GM12892 (cell line): ENCODE measurements around the gene DCX.

Experiments
- DNase-seq: peaks from one replicate; pipeline ENCODE4 v3.0.0; 2011; ENCODE audit not compliant: insufficient read length
- FAIRE-seq: peaks from 2 replicates; lab custom pipeline; 2011; peaks lifted over from hg19 to GRCh38; lab: Jason Lieb, UNC
- POLR2A ChIP-seq: IDR thresholded peaks from 2 replicates; pipeline ENCODE4 v1.6.1; 2011; ENCODE audit warnings: low read depth, low read length, control low read depth
- POLR2AphosphoS5 ChIP-seq: IDR thresholded peaks from 2 replicates; pipeline ENCODE4 v1.6.1; 2011; ENCODE audit warnings: low read depth, low read length, control low read depth
- TAF1 ChIP-seq: IDR thresholded peaks from 2 replicates; pipeline ENCODE4 v1.6.1; 2011; ENCODE audit warnings: low read depth, mild to moderate bottlenecking, control low read depth, low read length, borderline replicate concordance

DCX gene

DNA sequence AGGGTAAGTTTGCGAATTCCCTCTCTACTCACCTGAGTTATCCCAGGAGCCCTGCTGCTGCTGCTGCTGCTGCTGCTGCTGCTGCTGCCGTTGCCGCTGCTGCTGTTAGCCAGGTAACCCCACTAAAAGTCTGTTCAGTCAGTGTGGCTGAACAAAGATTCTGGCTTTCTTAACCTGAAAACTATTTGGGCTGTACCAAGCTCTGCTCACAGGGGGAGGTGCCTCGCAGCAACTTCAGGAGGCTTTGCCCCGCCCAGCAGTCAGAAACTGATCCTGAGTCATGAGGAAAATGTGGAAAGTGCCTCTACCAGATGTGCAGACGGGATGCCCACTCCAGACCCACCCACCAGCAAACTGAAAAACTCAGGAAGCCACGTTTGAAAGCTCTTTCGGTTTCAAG, 141.7 kb downstream of the DCX start, which contains the start of gene CAPN6:
TSS of gene CAPN6 (minus strand) at position 145 of the 400 bp plus-strand sequence. CDS start 6,547 bp downstream, outside the sequence.
- no peak for DNase-seq
- TF ChIP-seq POLR2A (no peak), TAF1 (no peak), POLR2AphosphoS5 (no peak)
- no peak for FAIRE-seq

DNA sequence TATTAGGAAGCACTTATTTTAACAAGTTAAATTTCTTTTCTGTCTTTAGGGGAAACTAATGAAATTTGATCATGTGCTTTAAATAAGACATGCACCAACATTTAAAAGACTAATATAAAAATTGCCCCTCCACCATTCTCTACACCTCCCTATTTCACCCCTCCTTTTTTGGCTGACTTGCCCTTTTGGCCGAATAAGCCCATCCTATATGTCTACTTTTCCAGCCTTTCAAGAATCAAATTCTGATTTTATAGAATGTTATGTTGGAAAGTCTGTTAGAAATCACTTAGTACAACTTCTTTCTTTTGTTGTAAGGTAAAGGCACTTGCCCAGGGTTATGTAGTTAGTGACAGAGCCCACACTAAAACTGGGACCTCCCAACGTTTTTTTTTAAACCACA, 143.5 kb downstream of the DCX start:
- TF ChIP-seq POLR2A: no peak
- TF ChIP-seq POLR2AphosphoS5: no peak
- TF ChIP-seq TAF1: no peak
- FAIRE-seq (no peak), DNase-seq (no peak)

- no peak for DNase-seq
- TF ChIP-seq TAF1: no peak
- no peak for TF ChIP-seq POLR2AphosphoS5
- TF ChIP-seq POLR2A: no peak
- FAIRE-seq: no peak
Observed at GRCh38 chrX:111265486-111265885, 146.5 kb downstream of the DCX start.

DNA sequence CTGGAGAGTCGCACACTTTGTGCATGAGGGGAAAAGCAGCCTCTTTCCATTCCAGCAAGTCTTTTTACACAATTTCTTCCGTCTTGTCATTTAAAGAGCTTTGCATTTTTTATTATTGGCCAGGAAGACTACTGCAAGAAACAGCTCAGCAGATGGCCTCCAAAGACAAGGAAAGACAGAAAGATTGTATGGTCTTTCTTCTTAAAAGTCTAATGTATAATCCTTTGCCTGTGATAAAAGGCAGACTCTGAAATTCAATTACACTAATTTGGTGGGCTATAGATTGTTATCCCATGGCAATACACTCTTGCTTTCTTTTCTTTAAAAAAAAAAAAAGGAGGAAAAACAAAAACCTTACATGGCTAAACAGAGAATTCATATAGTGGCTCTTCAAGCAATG, 147.6 kb downstream of the DCX start:
- TF ChIP-seq TAF1 (no peak), POLR2AphosphoS5 (no peak), POLR2A (no peak)
- FAIRE-seq (no peak), DNase-seq (no peak)

DNA sequence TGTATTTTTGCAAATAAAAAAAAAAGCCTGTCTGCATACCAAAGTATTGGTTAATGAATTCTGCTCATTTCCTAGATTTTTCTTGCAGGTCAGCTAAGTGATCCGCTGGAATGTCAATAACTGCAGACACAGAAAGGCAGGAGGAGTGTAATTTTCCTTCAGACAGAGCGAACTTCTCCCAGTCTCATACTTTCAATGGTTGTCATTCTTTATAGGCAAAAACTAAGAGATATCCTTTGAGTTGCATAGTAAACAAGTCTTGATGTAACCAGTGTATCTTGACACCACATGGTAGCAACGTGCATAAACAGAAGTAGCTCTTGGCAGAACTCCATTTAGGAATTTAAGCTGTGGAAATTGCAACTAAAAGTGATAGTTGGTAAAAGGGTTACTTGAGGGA, 149.9 kb downstream of the DCX start:
- FAIRE-seq (no peak), DNase-seq (no peak)

GRCh38 chrX:111260451-111260850, 151.5 kb downstream of the DCX start:
- FAIRE-seq: no peak
- no peak for TF ChIP-seq POLR2AphosphoS5
- TF ChIP-seq POLR2A: no peak
- no peak for TF ChIP-seq TAF1
- DNase-seq: no peak

More for the DNA sequence above, 149.9 kb downstream of the DCX start:
- TF ChIP-seq POLR2AphosphoS5: no peak
- TF ChIP-seq TAF1: no peak
- TF ChIP-seq POLR2A: no peak

DNA sequence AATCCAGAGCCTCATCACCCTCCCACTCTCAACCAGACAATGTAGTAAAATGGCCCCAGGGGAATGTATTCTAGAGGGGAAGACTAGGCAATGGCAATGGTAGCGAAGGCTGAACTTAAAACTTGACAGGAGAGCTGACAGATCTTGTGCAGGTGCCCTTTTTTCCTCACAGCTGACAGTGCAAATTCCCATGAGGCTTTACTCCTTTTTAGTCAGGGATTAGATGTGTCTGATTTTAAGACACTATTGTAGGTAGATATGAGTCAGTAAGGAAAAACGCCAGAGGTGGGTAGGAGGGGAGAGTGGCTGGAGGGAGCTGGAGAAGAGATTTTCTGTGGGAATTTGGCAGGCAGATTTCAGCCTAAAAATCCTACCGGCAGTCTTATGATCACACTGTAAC, 152.4 kb downstream of the DCX start:
- DNase-seq: no peak
- FAIRE-seq: no peak
- TF ChIP-seq POLR2AphosphoS5 (no peak), POLR2A (no peak), TAF1 (no peak)

- TF ChIP-seq POLR2AphosphoS5 (no peak), TAF1 (no peak), POLR2A (no peak)
- DNase-seq (no peak), FAIRE-seq (no peak)
Observed at GRCh38 chrX:111257733-111258132, 154.3 kb downstream of the DCX start.

GRCh38 chrX:111254896-111255693, 156.9 kb downstream of the DCX start:
- DNase-seq (no peak), FAIRE-seq (no peak)
- TF ChIP-seq TAF1: no peak
- no peak for TF ChIP-seq POLR2AphosphoS5
- TF ChIP-seq POLR2A: no peak

- no peak for TF ChIP-seq POLR2A
- TF ChIP-seq TAF1: no peak
- no peak for TF ChIP-seq POLR2AphosphoS5
- DNase-seq (no peak), FAIRE-seq (peak; percentile 14)
Observed at GRCh38 chrX:111244235-111244750, 167.7 kb downstream of the DCX start.
